HUES64 (cell line): Measurements from ENCODE around the gene BRD4.

Experiments
- H3K27ac ChIP-seq: 2 replicates; pipeline ENCODE4 v1.7.0; 2013; ENCODE audit warnings: low read depth, low read length, inconsistent platforms
- H3K27me3 ChIP-seq: 2 replicates; pipeline ENCODE4 v1.6.1; 2013; ENCODE audit warnings: mild to moderate bottlenecking, low read length; ENCODE audit not compliant: insufficient read depth
- H3K36me3 ChIP-seq: 2 replicates; pipeline ENCODE4 v1.6.1; 2013; ENCODE audit warnings: mild to moderate bottlenecking, low read length; ENCODE audit not compliant: insufficient read depth
- H3K4me1 ChIP-seq: 2 replicates; pipeline ENCODE4 v1.6.1; 2013; ENCODE audit warnings: mild to moderate bottlenecking, low read length, moderate library complexity; ENCODE audit not compliant: insufficient read depth
- H3K4me3 ChIP-seq: 2 replicates; pipeline ENCODE4 v1.5.1; 2013; ENCODE audit warnings: mild to moderate bottlenecking, low read length, moderate library complexity
- H3K9ac ChIP-seq: 2 replicates; pipeline ENCODE4 v1.6.1; 2013; ENCODE audit warnings: mild to moderate bottlenecking, low read depth, low read length
- H3K9me3 ChIP-seq: 2 replicates; pipeline ENCODE4 v1.6.1; 2013; ENCODE audit warnings: low read depth, low read length; ENCODE audit not compliant: insufficient read depth
- WGBS: fragments of 150-250, 120-280 bp; methylation state at CpG from one replicate; pipeline ENCODE4 v1.1.7; 2013; ENCODE audit warnings: missing lambda C conversion rate; 5-methylcytosine and 5-hydroxymethylcytosine counted together

Gene BRD4

DNA sequence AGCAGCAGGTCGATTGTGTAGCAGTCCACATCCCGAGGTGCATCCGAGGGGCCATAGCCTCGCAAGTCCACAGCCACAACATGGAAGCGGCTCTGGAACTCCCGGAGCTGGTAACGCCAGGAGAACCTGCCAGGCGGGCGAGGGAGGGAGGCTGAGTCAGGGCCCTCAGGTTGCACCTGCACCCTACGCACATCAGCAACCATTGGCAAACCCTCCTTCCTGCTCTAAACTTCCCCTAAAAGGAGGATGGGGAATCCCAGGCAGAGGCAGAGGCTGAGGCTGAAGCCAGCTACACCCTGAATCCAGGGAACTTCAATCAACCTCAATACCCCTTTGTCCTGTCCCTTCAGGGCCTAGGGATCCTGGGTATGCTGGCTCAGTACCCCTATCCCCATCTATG is 101.1 kb downstream of the BRD4 start:
- Histone ChIP-seq H3K9me3 (no peaks in the 10 kb centered on the region), H3K27ac (no peak overlapping the region), H3K4me1 (no peaks in the 10 kb centered on the region), H3K4me3 (peak overlapping the region; percentile 75), H3K27me3 (peaks cover 5% of the 10 kb centered on the region; the same call in 1 of the 2 replicates), H3K36me3 (peaks cover 21% of the 10 kb centered on the region), H3K9ac (peak overlapping the region; percentile 51)
- WGBS, result 91% methylated on average over 10 of the region's 10 CpGs

DNA sequence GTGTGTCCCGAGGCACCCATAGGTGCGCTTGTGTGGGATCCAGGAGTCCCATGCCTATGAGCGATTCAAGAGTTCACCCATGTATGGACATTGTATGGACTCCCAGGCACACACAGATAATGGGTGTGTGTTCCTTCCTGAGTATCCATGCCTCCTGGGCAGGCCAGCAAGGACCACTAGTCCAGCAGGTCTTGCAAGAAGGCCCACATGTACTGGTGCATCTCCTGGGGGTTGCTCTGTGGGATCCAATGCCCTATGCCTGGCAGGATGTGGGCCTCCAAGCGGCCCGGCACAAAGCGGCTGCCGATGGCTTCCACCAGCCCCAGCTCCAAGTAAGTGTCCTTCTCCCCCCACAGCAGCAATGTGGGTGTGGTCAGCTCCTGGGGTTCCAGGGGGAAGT is 105.1 kb downstream of the BRD4 start:
- no peak overlapping the region for H3K9ac ChIP-seq
- H3K27ac ChIP-seq, result no peak overlapping the region
- H3K4me3 ChIP-seq, result no peak overlapping the region
- H3K9me3 ChIP-seq, result no peaks in the 10 kb centered on the region
- WGBS, result 91% methylated on average over 7 of the region's 7 CpGs
- no peaks in the 10 kb centered on the region for H3K4me1 ChIP-seq
- H3K27me3 ChIP-seq, result peaks cover 4% of the 10 kb centered on the region; the same call in 1 of the 2 replicates
- peaks cover 12% of the 10 kb centered on the region for H3K36me3 ChIP-seq

DNA sequence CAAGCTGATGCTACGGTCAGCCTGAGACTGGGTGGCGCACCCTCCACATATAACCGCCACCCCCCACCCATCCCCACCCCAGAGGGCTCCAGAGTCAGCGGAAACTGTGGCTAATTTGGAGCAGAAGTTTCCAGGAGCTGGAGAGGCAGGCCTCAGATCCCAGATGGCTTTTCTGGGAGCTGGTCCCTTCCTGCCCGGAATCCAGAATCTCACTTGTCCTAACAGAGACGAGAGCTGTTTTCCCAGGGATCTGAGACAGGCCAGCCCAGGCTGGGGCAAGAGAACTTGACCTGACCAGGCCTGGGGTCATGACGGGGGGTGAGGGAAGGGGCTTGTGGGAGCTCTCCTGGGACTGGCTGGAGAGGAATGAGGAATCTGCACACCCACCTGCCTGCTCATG is 106.6 kb downstream of the BRD4 start:
- Histone ChIP-seq H3K36me3 (peaks cover 11% of the 10 kb centered on the region), H3K27me3 (no peaks in the 10 kb centered on the region)
- whole genome bisulfite sequencing, result 88% methylated on average over 7 of the region's 7 CpGs

DNA sequence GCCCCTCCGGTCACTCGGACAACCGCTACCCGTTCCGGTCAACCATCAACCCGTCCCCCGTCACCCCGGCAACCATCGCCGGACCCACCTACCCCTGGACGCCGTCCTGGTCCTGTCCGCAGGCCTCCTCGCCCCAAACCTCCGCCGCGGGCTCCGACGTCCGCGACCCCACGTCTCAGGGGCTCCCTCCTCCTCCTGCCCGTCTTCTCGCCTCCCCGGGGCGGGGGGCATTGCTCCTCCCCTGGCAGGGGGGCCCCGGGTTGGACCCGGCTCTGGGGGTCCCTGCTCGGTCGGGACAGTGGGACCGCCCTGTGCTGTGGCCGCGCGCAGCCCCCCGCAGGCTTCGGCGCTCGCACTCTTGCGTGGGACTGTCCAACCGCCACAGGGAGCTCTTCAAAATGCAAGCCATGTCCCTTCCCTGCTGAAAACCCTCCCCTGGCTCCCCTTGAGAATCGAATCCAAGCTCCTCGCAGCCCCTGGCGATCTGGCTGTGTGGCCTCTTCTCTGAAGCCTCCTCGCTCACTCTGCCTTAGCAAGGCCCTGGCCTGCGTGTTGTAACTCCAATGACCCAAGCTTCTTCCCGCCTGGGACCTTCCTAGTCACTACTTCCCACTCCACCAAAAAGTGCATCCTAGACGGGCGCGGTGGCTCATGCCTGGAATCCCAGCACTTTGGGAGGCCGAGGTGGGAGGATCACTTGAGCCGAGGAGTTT is 108.5 kb downstream of the BRD4 start:
- H3K4me1 ChIP-seq, result no peaks in the 10 kb centered on the region
- H3K9me3 ChIP-seq, result no peaks in the 10 kb centered on the region
- H3K36me3 ChIP-seq, result peaks cover 9% of the 10 kb centered on the region
- 0 out of 2 replicates have a peak overlapping the region, but pooled peaks have one; percentile 30 for H3K9ac ChIP-seq
- H3K27ac ChIP-seq, result no peak overlapping the region
- no peaks in the 10 kb centered on the region for H3K27me3 ChIP-seq
- H3K4me3 ChIP-seq, result peak overlapping the region; percentile 58
- 16% methylated on average over 51 of the region's 51 CpGs for WGBS

More for the DNA sequence above, 106.6 kb downstream of the BRD4 start:
- H3K4me3 ChIP-seq, result no peak overlapping the region
- no peaks in the 10 kb centered on the region for H3K9me3 ChIP-seq
- H3K27ac ChIP-seq, result no peak overlapping the region
- no peaks in the 10 kb centered on the region for H3K4me1 ChIP-seq
- H3K9ac ChIP-seq, result no peak overlapping the region

DNA sequence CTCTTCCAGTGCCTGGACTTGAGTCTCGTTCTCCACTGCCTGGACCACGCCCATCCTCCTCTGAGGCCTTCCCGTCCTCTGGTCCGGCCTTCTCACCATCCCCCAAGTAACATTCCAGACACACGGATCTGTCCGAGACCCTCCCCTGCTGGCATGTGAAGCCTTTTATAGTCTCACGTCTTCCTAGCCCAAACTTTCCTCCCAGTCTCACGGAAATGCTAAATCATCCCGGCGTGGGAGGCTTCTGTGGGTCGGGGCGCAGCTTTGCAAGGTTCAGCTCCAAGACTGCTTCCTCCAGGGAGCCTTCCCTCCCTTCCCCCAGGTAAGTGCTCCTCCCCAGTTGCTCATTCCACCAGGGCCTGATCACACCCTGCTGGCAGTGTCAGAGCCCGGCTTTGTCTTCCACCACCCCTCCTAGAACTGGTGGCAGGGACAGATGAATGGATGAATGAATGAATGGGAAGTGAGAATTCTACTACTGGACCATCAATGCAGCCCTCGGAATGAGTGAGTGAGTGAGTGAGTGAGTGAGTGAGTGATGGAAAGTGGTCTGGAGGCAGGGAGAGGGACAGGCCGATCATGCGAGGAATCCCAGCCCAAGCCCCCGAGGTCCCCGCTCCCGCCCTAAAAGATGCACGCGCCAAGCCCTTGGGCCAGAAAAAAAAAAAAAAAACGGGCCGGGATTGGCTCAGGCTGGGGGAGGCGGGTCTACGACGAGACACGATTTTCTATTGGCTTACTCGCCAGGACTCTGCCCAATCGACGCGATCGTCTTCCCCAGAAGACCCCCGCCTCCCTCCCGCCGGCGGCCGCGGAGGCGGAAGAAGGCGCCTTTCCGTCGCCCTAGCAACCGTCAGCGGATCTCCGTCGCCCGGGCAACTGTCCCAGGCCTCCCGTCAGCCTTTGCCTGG is 109.3 kb downstream of the BRD4 start:
- peak overlapping the region; percentile 73 for H3K9ac ChIP-seq
- H3K4me3 ChIP-seq, result peak overlapping the region; percentile 63
- H3K27ac ChIP-seq, result peak overlapping the region; percentile 87
- H3K9me3 ChIP-seq, result no peaks in the 10 kb centered on the region
- WGBS, result under 1% methylated on average over 48 of the region's 48 CpGs
- no peaks in the 10 kb centered on the region for H3K4me1 ChIP-seq
- H3K36me3 ChIP-seq, result peaks cover 9% of the 10 kb centered on the region
- no peaks in the 10 kb centered on the region for H3K27me3 ChIP-seq

DNA sequence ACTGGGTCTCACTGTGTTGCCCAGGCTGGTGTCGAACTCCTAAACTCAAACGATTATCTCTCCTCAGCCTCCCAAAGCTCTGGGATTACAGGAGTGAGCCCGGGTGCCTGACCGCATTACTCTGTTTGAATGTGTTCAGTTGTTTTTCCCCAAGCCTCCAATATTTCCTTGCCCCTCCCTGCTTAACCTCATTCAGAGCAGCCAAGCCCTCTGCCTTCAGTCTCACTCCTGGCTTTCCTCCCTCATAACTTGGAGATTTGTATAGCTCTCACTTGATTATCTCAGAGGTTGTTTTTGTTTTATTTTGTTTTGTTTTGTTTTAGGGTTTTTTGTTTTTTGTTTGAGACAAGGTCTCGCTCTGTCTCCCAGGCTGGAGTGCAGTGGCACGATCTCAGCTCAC is 111.5 kb downstream of the BRD4 start:
- H3K36me3 ChIP-seq, result no peaks in the 10 kb centered on the region
- 92% methylated on average over 6 of the region's 6 CpGs for WGBS
- no peak overlapping the region for H3K9ac ChIP-seq
- no peaks in the 10 kb centered on the region for H3K27me3 ChIP-seq
- no peak overlapping the region for H3K27ac ChIP-seq
- no peak overlapping the region for H3K4me3 ChIP-seq
- no peaks in the 10 kb centered on the region for H3K9me3 ChIP-seq
- H3K4me1 ChIP-seq, result no peaks in the 10 kb centered on the region

DNA sequence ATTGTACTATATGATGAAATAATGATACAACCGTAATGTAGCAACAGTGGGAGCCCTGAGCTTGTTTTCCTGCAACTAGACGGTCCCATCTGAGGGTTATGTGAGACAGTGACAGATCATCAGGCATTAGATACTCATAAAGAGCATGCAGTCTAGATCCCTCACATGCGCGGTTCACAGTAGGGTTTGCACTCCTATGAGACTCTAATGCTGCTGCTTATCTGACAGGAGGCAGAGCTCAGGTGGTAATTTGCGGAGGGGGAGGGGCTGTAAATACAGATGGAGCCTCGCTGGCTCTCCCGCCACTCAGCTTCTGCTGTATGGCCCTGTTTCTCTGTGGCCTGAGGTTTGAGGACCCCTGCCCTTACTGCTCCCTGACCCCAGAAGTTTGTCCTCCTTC is 113.8 kb downstream of the BRD4 start:
- no peak overlapping the region for H3K4me3 ChIP-seq
- no peaks in the 10 kb centered on the region for H3K36me3 ChIP-seq
- no peaks in the 10 kb centered on the region for H3K4me1 ChIP-seq
- H3K27ac ChIP-seq, result no peak overlapping the region
- no peaks in the 10 kb centered on the region for H3K9me3 ChIP-seq
- WGBS, result 91% methylated on average over 7 of the region's 7 CpGs
- no peaks in the 10 kb centered on the region for H3K27me3 ChIP-seq
- H3K9ac ChIP-seq, result no peak overlapping the region

DNA sequence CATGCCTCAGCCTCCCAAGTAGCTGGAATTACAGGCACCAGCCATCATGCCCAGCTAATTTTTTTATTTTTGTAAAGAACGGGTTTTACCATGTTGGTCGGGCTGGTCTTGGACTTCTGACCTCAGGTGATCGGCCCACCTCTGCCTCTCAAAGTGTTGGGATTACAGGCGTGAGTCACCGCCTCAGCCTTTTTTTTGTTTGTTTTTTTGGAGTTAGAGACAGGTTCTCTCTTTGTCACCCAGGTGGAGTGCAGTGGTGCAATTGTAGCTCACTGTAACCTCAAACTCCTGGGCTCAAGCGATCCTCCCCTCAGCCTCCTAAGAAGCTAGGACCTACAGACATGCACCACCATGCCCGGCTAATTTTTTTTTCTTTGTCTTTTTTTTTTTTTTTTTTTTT is 116.0 kb downstream of the BRD4 start:
- no peak overlapping the region for H3K4me3 ChIP-seq
- H3K27me3 ChIP-seq, result no peaks in the 10 kb centered on the region
- no peaks in the 10 kb centered on the region for H3K9me3 ChIP-seq
- no peaks in the 10 kb centered on the region for H3K36me3 ChIP-seq
- H3K27ac ChIP-seq, result no peak overlapping the region
- H3K9ac ChIP-seq, result no peak overlapping the region
- H3K4me1 ChIP-seq, result no peaks in the 10 kb centered on the region
- WGBS, result 89% methylated on average over 7 of the region's 7 CpGs

DNA sequence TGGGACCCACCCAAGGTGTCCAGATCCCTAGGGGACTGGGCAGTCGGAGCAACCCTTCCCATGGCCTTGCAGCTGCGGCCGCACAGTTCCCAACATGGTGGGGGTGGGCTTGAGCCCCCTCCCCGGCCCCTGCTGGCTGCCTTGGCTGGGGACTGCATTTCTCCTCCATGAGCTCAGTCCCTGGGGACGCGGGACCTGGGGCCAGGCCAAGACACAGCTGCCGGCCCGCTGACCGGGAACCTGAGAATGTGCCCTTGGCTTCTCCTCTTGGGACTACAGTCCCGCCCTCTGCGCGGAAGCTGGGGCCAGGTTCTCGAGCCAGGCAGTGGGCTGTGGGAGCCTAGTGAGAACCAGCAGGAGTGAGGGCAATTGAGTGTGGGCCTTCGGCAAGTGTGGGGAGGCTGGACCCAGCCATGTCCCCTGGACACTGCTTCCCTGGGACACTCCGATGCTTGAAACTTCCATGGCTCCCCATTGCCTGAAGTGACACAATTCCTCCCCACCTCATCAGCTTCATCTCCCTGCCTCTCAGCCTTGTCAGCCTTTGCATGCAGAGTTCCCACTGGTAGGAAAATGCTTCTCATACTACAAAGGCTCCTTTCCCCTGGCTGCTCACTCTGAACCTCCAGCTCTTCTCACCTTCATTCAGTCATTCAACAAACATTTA is 118.5 kb downstream of the BRD4 start:
- H3K4me1 ChIP-seq, result no peaks in the 10 kb centered on the region
- H3K27ac ChIP-seq, result no peak overlapping the region
- 91% methylated on average over 15 of the region's 15 CpGs for WGBS
- H3K36me3 ChIP-seq, result no peaks in the 10 kb centered on the region
- no peak overlapping the region for H3K4me3 ChIP-seq
- no peak overlapping the region for H3K9ac ChIP-seq
- no peaks in the 10 kb centered on the region for H3K27me3 ChIP-seq
- no peaks in the 10 kb centered on the region for H3K9me3 ChIP-seq

DNA sequence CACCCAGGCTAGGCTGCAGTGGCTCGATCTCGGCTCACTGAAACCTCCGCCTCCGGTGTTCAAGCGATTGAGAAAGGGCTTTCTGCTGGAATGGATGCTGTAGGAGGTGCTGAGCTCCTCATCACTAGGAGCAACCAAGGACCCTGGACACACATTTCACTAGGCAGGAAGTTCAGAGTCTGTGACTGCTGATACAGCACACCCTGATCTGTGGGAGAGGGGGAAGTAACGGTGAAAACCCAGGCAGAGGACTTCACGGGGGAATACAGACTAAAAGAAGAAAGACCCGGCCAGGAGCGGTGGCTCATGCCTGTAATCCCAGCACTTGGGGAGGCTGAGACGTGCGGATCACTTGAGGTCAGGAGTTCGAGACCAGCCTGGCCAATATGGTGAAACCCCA is 119.6 kb downstream of the BRD4 start:
- 92% methylated on average over 12 of the region's 12 CpGs for WGBS
- H3K9me3 ChIP-seq, result no peaks in the 10 kb centered on the region
- H3K27me3 ChIP-seq, result no peaks in the 10 kb centered on the region
- no peaks in the 10 kb centered on the region for H3K36me3 ChIP-seq
- H3K4me1 ChIP-seq, result no peaks in the 10 kb centered on the region
- no peak overlapping the region for H3K4me3 ChIP-seq
- no peak overlapping the region for H3K27ac ChIP-seq
- no peak overlapping the region for H3K9ac ChIP-seq

DNA sequence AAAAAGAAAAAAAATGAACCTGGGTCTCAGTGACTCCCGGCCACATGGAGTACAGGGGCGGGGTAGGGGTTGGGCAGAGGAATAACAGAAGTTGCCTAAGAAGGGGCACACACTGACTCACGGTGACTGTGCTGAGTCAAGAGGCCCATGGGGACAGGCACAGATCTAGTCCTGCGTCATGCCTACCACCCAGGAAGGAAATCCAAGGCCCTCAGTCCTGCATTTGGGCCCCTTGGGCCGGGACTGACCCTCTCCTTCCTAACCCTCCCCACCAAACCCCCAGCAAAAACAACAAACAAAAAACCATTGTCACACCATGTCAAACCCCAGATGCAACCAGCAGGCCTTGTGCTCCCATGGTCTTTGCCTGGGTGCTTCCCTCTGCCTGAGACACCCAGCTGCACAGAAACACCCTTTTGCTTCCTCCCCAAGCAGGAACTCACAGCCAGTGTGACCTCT is 122.0 kb downstream of the BRD4 start:
- H3K27ac ChIP-seq, result no peak overlapping the region
- H3K4me1 ChIP-seq, result no peaks in the 10 kb centered on the region
- H3K9ac ChIP-seq, result no peak overlapping the region
- no peaks in the 10 kb centered on the region for H3K27me3 ChIP-seq
- no peak overlapping the region for H3K4me3 ChIP-seq
- no peaks in the 10 kb centered on the region for H3K36me3 ChIP-seq
- no peaks in the 10 kb centered on the region for H3K9me3 ChIP-seq
- WGBS, result 82% methylated on average over 5 of the region's 5 CpGs
